ENCODE results near the gene ATP6V1E1. TPM values are rescaled to one million over a fixed set of nuclear protein-coding genes. Genes with fewer than 3 reads are reported as not detected.
A peak's percentile ranks its signal among the peaks of the same experiment; 100 is the strongest.
"Not testable (repeated sequence)": the region's sequence is repeated elsewhere in the genome, so short reads cannot be mapped to it uniquely, and the experiment has no call there.

Gene ATP6V1E1
- total RNA-seq, 1 donor: 147 TPM

GRCh38 chr22:17655289-17655688 is 26.7 kb upstream of the ATP6V1E1 start:
- H4K20me1 ChIP-seq (ENCODE audit: insufficient read depth, low read length): no peaks in the 10 kb centered on the region
- H3K27me3 ChIP-seq (ENCODE audit: insufficient read depth, low read length): no peaks in the 10 kb centered on the region
- no peak overlapping the region for H3K4me2 ChIP-seq (ENCODE audit: insufficient read depth, low read length)
- peak; percentile 5 for DNase-seq (ENCODE audit: insufficient read length, low spot score, missing footprints)
- no peak overlapping the region for H2AFZ ChIP-seq (ENCODE audit: low read length)
- H3K4me1 ChIP-seq (ENCODE audit: insufficient read depth, low read length): no peaks in the 10 kb centered on the region
- H3K27ac ChIP-seq (ENCODE audit: low read depth, low read length): no peak overlapping the region
- no peak for TF ChIP-seq CTCF (IDR thresholded peaks at IDR 0.05; ENCODE audit: extremely low read depth, low read depth, low read length)
- H3K36me3 ChIP-seq (ENCODE audit: insufficient read depth, low read length): peaks cover 17% of the 10 kb centered on the region
- peaks cover 23% of the 10 kb centered on the region for H3K79me2 ChIP-seq (ENCODE audit: insufficient read depth, low read length)
- no peak overlapping the region for H3K4me3 ChIP-seq (ENCODE audit: insufficient read depth, low read length)
- H3K9me3 ChIP-seq (ENCODE audit: low read depth, low read length): no peaks in the 10 kb centered on the region

GRCh38 chr22:17648569-17648968 is 20.0 kb upstream of the ATP6V1E1 start:
- H3K4me3 ChIP-seq (ENCODE audit: insufficient read depth, low read length): no peak overlapping the region
- H3K9me3 ChIP-seq (ENCODE audit: low read depth, low read length): no peaks in the 10 kb centered on the region
- no peak overlapping the region for H3K27ac ChIP-seq (ENCODE audit: low read depth, low read length)
- H3K79me2 ChIP-seq (ENCODE audit: insufficient read depth, low read length): peaks cover 65% of the 10 kb centered on the region
- DNase-seq (ENCODE audit: insufficient read length, low spot score, missing footprints): no peak
- peaks cover 3% of the 10 kb centered on the region for H4K20me1 ChIP-seq (ENCODE audit: insufficient read depth, low read length)
- H2AFZ ChIP-seq (ENCODE audit: low read length): no peak overlapping the region
- H3K36me3 ChIP-seq (ENCODE audit: insufficient read depth, low read length): no peaks in the 10 kb centered on the region
- H3K4me2 ChIP-seq (ENCODE audit: insufficient read depth, low read length): no peak overlapping the region
- H3K27me3 ChIP-seq (ENCODE audit: insufficient read depth, low read length): no peaks in the 10 kb centered on the region
- TF ChIP-seq CTCF (IDR thresholded peaks at IDR 0.05; ENCODE audit: extremely low read depth, low read depth, low read length): no peak
- no peaks in the 10 kb centered on the region for H3K4me1 ChIP-seq (ENCODE audit: insufficient read depth, low read length)

GRCh38 chr22:17647991-17648390 is 19.4 kb upstream of the ATP6V1E1 start:
- H3K36me3 ChIP-seq (ENCODE audit: insufficient read depth, low read length): no peaks in the 10 kb centered on the region
- DNase-seq (ENCODE audit: insufficient read length, low spot score, missing footprints): peak; percentile 77
- H3K27ac ChIP-seq (ENCODE audit: low read depth, low read length): no peak overlapping the region
- no peak overlapping the region for H3K4me3 ChIP-seq (ENCODE audit: insufficient read depth, low read length)
- peaks cover 64% of the 10 kb centered on the region for H3K79me2 ChIP-seq (ENCODE audit: insufficient read depth, low read length)
- no peak for TF ChIP-seq CTCF (IDR thresholded peaks at IDR 0.05; ENCODE audit: extremely low read depth, low read depth, low read length)
- no peak overlapping the region for H3K4me2 ChIP-seq (ENCODE audit: insufficient read depth, low read length)
- no peaks in the 10 kb centered on the region for H3K27me3 ChIP-seq (ENCODE audit: insufficient read depth, low read length)
- H3K9me3 ChIP-seq (ENCODE audit: low read depth, low read length): no peaks in the 10 kb centered on the region
- H2AFZ ChIP-seq (ENCODE audit: low read length): no peak overlapping the region
- H3K4me1 ChIP-seq (ENCODE audit: insufficient read depth, low read length): no peaks in the 10 kb centered on the region
- peaks cover 3% of the 10 kb centered on the region for H4K20me1 ChIP-seq (ENCODE audit: insufficient read depth, low read length)

GRCh38 chr22:17647452-17647851 is 18.9 kb upstream of the ATP6V1E1 start:
- Histone ChIP-seq H3K27ac (ENCODE audit: low read depth, low read length) (no peak overlapping the region), H2AFZ (ENCODE audit: low read length) (no peak overlapping the region), H3K79me2 (ENCODE audit: insufficient read depth, low read length) (peaks cover 66% of the 10 kb centered on the region), H3K9me3 (ENCODE audit: low read depth, low read length) (no peaks in the 10 kb centered on the region), H4K20me1 (ENCODE audit: insufficient read depth, low read length) (peaks cover 3% of the 10 kb centered on the region), H3K4me2 (ENCODE audit: insufficient read depth, low read length) (no peak overlapping the region), H3K36me3 (ENCODE audit: insufficient read depth, low read length) (no peaks in the 10 kb centered on the region), H3K27me3 (ENCODE audit: insufficient read depth, low read length) (no peaks in the 10 kb centered on the region), H3K4me1 (ENCODE audit: insufficient read depth, low read length) (no peaks in the 10 kb centered on the region), H3K4me3 (ENCODE audit: insufficient read depth, low read length) (no peak overlapping the region)
- no peak for TF ChIP-seq CTCF (IDR thresholded peaks at IDR 0.05; ENCODE audit: extremely low read depth, low read depth, low read length)
- DNase-seq (ENCODE audit: insufficient read length, low spot score, missing footprints): no peak

GRCh38 chr22:17642357-17642756 is 13.8 kb upstream of the ATP6V1E1 start:
- H3K4me3 ChIP-seq (ENCODE audit: insufficient read depth, low read length); H3K4me2 ChIP-seq (ENCODE audit: insufficient read depth, low read length); H4K20me1 ChIP-seq (ENCODE audit: insufficient read depth, low read length); H3K36me3 ChIP-seq (ENCODE audit: insufficient read depth, low read length); H3K9me3 ChIP-seq (ENCODE audit: low read depth, low read length); DNase-seq (ENCODE audit: insufficient read length, low spot score, missing footprints); H3K27ac ChIP-seq (ENCODE audit: low read depth, low read length); H3K27me3 ChIP-seq (ENCODE audit: insufficient read depth, low read length); H3K4me1 ChIP-seq (ENCODE audit: insufficient read depth, low read length); H2AFZ ChIP-seq (ENCODE audit: low read length): not testable (repeated sequence)
- H3K79me2 ChIP-seq (ENCODE audit: insufficient read depth, low read length): peaks cover 70% of the 10 kb centered on the region
